Rectal smooth muscle tissue (tissue), 1 donor: Measurements from ENCODE around the gene ARMC2.
A peak's percentile ranks its signal among the peaks of the same experiment; 100 is the strongest.

Experiments
- H3K27ac ChIP-seq: one replicate; pipeline ENCODE4 v1.7.0; 2013; ENCODE audit warnings: low read depth, low read length, inconsistent platforms
- H3K27me3 ChIP-seq: one replicate; pipeline ENCODE4 v1.7.0; 2013; ENCODE audit warnings: low read length; ENCODE audit not compliant: control insufficient read depth, insufficient read depth
- H3K36me3 ChIP-seq: one replicate; pipeline ENCODE4 v1.7.0; 2013; ENCODE audit warnings: low read length; ENCODE audit not compliant: control insufficient read depth, insufficient read depth
- H3K4me1 ChIP-seq: one replicate; pipeline ENCODE4 v1.7.0; 2013; ENCODE audit warnings: low read length; ENCODE audit not compliant: control insufficient read depth, insufficient read depth
- H3K4me3 ChIP-seq: one replicate; pipeline ENCODE4 v1.7.0; 2013; ENCODE audit warnings: low read length
- H3K9ac ChIP-seq: one replicate; pipeline ENCODE4 v1.7.0; 2013; ENCODE audit warnings: low read length

The ARMC2 gene

DNA sequence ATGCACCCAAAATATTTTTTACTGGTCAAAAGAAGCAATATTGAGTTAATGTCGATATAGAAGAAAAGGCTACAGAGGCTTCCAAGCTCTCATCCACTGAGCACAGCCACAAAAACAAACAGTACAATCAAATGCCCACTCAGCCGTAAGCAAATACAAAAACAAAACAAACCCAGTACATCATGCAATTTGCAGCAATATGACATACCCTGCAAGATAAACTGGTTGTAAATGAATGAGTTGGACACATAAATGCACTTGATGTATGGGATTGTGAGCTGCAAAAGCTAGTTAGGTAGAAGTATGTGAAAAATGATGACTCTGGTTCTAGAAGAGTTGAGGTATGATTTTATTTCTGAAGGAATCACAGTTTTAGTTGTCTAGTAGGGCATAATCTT lies 162.5 kb downstream of the ARMC2 start:
- peak overlapping the region; percentile 11 for H3K27ac ChIP-seq
- peak overlapping the region; percentile 16 for H3K4me3 ChIP-seq
- no peaks in the 10 kb centered on the region for H3K36me3 ChIP-seq
- H3K9ac ChIP-seq = no peak overlapping the region
- peaks cover 13% of the 10 kb centered on the region for H3K4me1 ChIP-seq
- no peaks in the 10 kb centered on the region for H3K27me3 ChIP-seq

DNA sequence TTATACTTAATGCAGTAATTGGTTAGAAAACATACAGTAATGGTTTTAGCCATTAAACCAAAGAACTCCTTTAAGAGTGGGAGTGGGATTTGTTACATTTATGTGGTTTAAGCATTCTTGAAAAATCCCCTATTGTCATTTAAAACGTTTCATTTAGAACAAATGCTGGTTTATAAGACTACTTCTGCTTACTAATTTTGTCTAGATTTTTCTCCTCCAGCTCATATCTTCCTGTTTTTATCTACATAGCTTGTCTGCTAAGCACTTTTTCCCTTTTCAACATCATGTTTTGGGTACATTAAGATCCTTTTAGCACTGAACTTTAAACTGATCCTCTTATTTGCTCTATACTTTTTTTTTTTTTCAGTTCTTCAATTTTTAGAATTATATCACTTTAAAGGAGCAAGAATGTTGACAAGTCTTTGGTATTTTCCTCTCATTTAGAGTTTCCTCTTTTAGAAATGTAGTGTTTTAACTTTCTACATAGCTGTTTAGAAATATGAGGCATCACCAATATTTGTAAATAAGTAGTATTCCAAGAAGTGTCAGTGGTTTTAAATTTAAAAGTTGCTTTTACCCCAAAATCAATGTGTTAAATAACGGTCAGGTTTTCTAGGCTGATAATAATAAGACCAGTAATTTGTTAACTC lies 165.6 kb downstream of the ARMC2 start:
- no peaks in the 10 kb centered on the region for H3K27me3 ChIP-seq
- H3K4me1 ChIP-seq = peaks cover 11% of the 10 kb centered on the region
- H3K4me3 ChIP-seq = no peak overlapping the region
- no peak overlapping the region for H3K9ac ChIP-seq
- H3K27ac ChIP-seq = no peak overlapping the region
- no peaks in the 10 kb centered on the region for H3K36me3 ChIP-seq

DNA sequence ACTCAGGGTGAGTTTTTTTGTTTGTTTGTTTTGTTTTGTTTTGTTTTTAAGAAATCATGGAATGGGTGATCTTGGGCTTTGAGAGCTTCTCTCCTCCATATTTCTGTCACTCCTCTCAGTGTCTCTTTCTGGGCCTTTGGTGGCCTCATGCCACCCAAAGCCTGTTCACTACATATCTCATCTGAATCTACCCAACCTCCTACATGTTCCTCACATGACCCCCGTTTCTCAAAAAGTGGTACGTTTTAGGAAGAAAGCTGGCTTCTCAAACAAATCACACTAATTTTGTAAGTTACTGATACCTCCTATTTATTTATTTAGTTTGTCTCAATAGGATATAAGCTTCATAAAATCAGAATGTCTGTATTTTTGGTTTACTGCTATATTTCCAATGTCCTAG lies 166.4 kb downstream of the ARMC2 start:
- Histone ChIP-seq H3K27ac (no peak overlapping the region), H3K36me3 (no peaks in the 10 kb centered on the region), H3K27me3 (no peaks in the 10 kb centered on the region), H3K4me1 (peaks cover 11% of the 10 kb centered on the region), H3K4me3 (no peak overlapping the region), H3K9ac (no peak overlapping the region)

DNA sequence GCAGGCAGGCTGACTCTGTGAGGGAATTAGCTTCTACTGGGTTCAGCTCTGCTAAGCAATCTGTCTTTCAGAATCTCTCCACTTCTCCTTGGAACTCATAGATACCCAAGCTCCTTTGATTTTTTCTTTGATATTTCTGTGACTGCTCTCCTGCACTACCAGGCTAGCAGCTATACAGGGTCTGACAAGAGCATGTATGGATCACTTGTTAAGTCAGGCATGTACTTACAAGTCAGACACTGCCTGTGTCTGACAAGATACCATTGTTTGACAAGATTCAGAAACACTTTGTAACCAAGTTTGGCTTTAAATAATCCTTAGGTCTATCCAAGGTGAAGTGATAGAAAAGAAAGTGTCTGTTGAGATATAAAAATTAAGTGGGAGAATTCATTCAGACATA lies 167.0 kb downstream of the ARMC2 start:
- Histone ChIP-seq H3K27me3 (no peaks in the 10 kb centered on the region), H3K4me3 (no peak overlapping the region), H3K9ac (no peak overlapping the region), H3K4me1 (peaks cover 7% of the 10 kb centered on the region), H3K27ac (no peak overlapping the region), H3K36me3 (no peaks in the 10 kb centered on the region)

DNA sequence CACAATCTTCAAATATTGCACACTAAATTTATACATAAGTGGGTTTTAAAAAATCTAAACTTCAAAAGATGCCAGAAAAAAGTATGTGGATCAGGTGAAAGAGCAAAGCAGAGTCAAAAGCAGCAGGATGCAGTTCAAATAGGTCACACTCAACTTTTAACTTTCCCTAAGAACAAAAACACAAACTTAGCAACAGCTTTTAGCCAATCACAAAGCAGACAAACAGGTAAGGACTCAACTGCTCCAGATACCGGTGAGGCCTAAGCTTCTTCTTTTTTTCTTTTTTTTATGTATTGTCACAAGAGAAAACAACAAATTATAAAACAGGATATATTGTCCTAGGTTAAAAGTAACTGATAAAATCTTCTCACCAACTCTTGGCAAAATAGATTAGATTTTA lies 171.7 kb downstream of the ARMC2 start:
- Histone ChIP-seq H3K9ac (no peak overlapping the region), H3K36me3 (no peaks in the 10 kb centered on the region), H3K4me3 (no peak overlapping the region), H3K27ac (no peak overlapping the region), H3K27me3 (no peaks in the 10 kb centered on the region), H3K4me1 (no peaks in the 10 kb centered on the region)

DNA sequence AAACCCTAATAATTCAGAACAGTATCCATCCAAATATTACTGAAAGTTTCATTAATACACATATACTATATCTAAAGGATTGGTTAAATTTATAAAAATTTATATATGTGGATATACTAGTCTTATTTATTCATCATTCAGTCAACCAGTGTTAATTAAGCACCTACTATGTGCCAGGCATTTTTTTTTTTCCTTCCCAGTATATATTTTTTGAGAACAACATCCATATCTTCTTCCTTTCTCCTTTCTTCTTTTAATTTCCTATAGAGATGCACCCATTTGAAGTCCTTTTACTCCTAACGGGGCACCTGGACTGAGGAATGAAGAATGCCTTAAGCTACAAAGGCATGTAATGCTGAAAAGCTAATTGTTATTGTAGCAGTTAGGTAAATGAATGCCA lies 173.6 kb downstream of the ARMC2 start:
- no peak overlapping the region for H3K4me3 ChIP-seq
- H3K27ac ChIP-seq = no peak overlapping the region
- no peaks in the 10 kb centered on the region for H3K27me3 ChIP-seq
- H3K36me3 ChIP-seq = no peaks in the 10 kb centered on the region
- no peaks in the 10 kb centered on the region for H3K4me1 ChIP-seq
- no peak overlapping the region for H3K9ac ChIP-seq

DNA sequence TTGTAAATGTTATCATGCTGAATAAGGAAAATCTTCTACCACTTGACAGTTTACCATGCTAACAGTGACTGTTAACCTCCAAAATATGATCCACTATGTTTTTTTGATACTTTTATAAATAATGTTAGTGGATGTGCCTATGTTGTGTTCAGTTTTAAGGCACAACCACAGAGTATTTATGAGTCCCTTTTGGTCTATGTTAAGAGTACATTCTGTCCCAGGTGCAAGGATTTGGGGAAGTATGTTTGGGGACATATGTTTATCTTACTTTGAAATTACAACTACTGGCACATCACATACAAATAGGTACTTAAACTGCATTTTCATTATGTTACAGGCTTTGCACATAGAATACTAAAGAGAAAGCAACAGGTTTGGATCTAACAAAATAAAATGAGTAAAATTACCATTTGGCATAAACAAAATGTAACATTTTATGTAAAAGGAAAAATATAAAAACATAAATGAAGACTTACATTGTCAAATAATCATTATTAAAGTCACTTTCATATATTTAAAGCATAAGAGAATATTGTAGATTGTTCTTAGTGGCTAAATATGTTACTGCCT lies 175.2 kb downstream of the ARMC2 start:
- Histone ChIP-seq H3K4me3 (no peak overlapping the region), H3K9ac (no peak overlapping the region), H3K27ac (no peak overlapping the region), H3K36me3 (no peaks in the 10 kb centered on the region), H3K4me1 (no peaks in the 10 kb centered on the region), H3K27me3 (no peaks in the 10 kb centered on the region)
